ENCODE measurements around the gene ZNF664.
A peak's percentile ranks its signal among the peaks of the same experiment; 100 is the strongest.

The ZNF664 gene

DNA sequence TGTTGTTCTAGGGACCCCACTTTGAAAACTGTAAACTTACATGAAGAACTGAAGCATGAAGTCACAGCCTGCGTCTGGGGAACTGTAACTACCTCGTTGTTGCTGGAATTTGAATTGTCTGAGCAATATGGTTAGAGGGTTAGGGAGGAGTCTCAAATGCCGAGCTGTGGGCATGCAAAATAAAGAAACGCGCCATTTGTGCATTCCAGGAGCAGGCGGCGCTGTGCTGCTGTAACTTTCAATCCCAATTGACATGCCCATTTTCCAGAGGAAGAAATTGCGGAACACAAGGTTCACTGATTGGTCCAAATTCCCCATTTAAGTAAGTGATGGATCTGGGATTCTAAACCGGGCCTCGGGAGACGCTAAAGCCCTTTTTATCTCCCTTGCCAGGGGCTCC, 61.3 kb downstream of the ZNF664 start:
- DNase-seq (ENCODE audit: low read depth) = no peak

DNA sequence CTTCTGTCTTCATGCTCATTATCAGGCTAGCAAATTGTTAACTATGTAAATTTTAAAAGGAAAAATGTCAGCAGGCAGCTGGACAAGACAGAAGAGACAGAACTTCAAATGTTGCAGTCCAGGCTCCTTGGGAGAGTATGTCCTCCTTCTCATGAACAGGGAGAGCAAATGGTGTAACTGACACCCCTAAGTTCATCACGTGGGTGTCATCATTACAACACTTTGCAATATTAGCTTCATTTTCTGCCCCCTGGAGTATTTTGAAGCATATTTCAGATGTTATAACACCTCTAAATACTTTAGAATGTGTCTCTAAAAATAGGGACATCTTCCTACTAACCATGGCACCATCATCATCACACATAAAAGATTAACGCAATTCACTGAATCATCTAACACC, 62.1 kb downstream of the ZNF664 start:
- no peak for DNase-seq (ENCODE audit: low read depth)

DNA sequence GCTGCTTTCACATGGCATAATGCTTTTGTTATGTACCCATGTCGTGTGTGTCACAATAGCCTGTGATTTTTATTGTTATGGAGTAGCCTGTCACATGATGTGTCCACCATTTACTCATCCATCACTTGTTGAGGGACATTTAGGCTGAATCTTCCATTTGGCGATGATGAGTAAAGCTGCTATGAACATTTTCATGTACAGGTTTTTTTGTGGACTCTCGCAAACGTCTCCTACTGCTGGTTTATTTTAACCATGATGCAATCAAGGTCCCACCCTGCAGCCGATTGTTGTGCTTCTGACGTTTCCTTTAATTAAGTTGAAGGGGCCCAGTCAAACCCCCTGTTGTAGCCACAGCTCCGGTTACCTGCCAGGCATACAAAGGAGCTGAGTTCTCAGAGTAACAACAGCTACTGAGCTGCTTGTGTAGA, 63.2 kb downstream of the ZNF664 start:
- no peak for DNase-seq (ENCODE audit: low read depth)

DNA sequence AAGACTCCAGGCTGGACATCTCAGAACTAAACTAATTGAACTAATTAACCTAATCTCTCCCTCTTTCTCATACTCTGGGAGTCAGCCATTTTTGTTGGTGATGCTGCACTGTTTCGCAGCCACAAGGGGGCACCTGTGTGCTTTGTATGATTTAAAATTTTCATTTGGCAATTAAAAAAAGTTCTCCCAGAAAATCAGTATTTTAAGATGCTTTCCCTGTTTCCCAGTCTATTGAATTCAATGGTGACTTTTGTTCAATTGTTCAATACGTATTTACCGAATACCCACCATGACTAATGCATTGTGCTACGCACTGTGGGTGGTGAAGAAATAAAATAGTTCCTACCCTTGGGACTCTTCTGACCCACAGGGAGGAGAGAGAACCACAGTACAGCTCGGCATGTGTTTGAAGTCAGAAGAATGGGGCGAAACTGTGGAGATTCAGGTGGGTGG, 63.7 kb downstream of the ZNF664 start:
- peak; percentile 12 for DNase-seq (ENCODE audit: low read depth)

DNA sequence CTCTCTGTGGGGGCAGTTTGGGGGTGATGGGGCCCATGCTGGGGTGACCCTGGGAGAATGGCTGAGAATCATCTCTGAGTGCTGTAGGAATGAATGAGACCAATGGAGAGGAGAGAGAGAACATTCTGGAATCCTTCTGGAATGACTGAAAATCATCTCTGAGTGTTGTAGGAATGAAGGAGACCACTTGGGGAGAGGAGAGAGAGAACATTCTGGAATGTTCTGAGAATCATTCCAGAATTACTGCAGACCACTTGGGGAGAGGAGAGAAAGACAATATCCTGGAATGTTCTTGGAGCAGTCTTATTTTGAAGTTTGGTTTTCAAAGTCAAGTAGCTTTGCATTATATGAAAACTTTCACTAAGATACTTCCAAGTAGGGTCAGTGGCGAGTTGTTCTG, 64.3 kb downstream of the ZNF664 start:
- no peak for DNase-seq (ENCODE audit: low read depth)

DNA sequence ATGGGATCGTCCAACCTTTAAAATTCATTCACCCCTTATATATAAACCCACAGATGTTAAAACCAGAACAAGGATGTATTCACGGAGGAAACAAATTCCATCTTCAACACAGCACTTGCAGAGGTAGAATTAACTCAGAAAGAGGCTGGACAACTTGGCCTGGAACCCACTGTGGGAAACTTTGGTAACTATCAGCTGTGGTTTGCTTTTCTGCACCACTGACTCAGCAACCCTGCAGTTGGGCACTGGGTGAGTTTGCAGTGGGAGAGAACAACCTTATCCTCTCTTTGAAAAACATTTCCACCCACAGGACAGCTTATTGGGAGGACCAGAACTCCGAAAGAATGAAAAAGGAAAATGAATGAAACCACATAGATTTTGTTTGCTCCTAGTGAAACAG, 66.3 kb downstream of the ZNF664 start:
- DNase-seq (ENCODE audit: low read depth) = no peak

DNA sequence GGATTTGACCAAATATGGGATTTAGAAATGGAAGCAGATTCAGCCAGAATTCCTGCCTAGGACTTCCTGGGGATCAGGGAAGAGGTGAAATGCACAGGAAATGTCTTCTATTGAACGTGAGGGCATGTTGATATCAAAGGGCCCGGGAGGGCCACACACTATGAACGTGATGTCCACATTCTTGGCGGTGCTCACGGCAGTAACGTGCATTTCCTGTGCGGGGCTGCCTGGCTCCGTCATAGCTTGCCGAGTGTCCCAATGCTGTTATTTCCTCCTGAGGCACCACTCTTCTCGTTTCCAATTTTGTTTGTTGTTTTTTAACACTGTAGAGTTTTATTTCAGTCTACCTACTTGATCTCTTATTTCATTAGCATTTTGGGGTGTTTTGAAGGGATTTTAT, 67.3 kb downstream of the ZNF664 start:
- no peak for DNase-seq (ENCODE audit: low read depth)

DNA sequence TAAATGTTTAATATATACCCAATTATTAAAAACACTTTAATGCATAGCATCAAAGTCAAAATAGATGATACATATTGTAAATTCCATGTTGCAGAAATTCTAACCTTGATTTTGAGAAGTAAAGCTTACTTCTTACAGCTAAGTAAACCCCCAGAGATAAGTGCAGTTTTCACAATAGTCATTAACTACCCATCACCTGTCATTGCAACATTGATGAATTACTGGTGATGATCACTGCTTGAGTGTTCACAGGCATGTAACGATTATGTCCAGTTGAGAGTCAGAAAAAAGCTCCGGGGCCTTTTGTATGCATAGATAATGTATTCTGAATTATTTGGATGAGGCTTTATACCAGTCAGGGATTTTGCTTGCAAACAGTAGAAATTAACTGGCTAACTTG, 67.7 kb downstream of the ZNF664 start:
- no peak for DNase-seq (ENCODE audit: low read depth)

DNA sequence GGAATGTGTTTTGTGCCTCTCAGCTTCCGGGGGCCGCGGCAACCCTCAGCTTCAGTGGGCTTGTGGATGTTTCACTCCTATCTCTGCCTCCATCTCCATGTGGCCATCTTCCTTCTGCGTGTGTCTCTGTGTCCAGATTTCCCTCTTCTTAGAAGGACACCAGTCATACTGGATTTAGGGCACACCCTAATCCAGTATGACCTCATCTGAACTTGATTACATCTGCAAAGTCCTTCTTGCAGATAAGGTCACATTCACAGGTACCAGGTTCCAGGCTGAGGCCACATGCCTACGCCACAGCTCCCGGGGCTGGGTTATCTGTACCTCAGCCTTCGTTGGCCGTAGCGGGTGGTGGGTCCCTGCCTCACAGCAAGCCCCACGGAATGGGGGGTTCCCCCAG, 68.9 kb downstream of the ZNF664 start:
- DNase-seq (ENCODE audit: low read depth) = no peak

DNA sequence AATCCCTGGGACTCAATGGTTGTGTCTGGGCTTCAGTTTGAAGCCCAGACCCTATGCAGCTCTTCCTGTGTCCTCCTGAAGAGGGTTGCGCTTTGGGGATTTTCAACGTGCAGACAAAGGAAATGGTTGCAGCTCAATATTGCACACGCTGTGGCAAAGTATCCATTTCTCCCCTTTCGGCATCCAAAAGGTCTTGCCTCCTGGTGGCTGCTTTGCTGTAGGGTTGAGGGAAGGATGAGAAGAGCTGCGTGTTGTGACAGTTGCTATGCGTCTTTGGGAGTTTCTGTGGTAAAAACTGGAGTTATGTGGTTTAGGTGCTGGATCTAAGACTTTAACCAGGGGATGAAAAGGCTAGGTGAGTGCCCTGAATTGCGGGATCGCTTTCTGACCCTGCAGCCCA, 71.0 kb downstream of the ZNF664 start:
- DNase-seq (ENCODE audit: low read depth) = no peak

DNA sequence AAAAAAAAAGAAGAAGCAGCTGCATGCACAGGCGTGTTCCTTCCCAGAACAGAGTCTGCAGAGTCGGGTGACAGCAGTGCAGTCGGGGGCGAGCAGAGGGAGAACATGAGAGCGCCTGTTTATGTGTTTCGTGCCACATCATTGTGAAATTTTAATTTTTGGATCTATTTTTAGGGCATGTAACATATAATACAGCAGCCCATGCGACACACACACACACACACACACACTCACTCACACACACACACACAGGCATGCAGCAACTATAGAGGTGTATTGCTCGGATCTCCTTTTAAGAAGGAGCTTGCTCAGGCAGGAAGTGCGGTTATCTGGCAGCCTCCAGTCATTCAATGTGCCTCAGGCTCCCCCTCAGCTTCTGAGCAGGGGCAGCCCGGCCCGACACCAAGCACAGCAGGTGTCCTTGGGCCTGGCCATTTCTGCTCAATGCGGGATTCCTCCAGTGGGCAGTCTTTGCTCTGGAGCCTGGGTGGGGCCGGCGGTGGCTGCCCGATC, 71.8 kb downstream of the ZNF664 start:
- DNase-seq (ENCODE audit: low read depth) = no peak

DNA sequence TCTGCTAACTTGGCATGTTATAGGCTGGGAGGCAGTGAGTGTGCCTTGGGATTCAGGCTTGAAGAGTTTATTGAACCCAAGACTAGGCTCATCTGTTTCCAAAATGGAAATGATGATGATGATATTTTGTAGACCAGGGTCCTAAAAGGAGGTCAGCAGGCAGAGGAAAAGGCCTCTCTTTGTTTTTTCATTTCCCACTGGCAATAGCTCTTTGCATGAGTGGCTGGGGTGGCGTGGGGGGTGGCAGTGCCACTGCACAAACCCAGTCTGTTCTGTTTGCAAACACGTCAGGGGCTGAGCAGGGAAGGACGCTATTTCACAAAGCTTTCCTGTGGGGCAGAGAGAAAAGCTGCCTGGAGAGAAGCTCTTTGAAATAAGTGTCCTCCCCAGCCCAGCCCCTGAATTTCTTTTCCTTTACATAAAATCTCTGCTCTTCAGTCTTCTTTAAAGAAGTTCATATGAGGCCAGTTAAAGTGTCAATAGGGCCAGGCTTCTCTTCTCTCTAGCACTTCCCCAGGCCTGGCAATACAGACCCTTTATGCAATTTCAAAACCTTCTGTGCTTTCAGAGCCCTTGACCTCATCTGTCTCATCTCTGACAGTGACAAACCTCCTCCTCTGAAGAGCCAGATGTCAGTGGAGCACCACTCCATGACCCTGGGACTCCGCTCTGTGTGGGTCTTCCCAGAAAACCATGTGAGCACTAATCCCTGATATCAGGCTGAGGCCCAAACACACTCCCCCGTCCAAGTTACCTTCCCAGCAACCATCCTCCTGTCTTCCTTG, 72.8 kb downstream of the ZNF664 start:
- no peak for DNase-seq (ENCODE audit: low read depth)

DNA sequence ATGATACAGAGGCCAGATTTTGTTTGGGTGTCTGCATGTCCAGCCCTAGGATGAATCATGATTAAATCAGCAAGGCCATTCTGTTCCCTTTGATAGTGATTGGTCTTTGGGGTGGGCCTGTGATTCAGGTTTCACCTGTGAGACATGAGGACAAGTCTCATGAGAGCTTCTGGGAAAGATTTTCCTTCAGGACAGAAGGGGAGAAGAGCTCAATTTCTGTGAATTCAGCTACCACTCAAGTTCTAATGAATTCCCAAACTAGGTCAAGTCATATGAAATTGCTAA, 73.4 kb downstream of the ZNF664 start:
- DNase-seq (ENCODE audit: low read depth) = no peak

DNA sequence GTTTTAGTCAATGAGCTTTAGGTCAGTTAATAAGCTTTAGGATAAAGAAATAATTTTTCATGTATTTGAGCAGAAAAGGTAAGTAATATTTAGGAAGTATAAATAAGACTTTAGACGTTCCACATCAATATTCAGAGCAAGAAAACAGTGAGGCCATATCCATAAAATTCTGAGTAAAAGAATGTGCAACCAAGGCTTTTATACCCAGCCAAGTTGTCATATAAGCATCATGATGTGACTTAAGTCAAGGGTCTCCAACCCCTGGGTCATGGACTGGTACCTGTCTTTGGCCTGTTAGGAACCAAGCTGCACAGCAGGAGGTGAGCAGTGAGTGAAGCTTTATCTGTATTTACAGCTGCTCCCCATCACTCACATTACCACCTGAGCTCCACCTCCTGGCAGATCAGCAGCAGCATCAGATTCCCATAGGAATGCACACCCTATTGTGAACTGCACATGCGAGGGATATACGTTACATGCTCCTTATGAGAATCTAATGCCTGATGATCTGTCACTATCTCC, 74.1 kb downstream of the ZNF664 start:
- no peak for DNase-seq (ENCODE audit: low read depth)

DNA sequence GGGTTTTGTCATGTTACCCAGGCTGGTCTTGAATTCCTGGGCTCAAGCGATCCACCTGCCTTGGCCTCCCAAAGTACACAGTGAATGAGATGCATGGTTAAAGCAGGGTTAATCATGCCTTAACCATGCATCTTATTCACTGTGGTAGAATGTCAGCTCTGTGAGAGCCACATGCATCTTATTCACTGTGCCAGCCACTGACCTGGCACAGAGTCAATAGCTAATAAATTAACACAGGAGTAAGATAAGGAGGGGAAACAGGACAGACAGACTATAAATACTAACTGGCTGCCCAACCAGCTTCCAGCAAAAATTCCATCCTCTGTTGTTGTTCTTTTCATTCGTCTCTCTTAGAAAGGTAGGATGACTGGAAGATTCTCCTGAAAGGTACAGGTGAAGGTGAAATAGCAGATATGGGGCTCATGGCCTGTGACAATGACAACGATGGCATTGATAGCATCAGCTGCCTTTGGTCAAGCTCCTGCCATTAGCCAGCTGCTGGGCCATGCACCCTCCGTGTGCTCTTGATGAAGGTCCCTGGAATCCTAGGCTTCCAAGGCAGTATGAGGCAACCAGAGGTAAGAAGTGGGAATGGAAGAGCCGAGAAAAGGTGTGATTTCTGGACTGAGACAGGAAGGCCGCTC, 76.6 kb downstream of the ZNF664 start:
- DNase-seq (ENCODE audit: low read depth) = no peak

DNA sequence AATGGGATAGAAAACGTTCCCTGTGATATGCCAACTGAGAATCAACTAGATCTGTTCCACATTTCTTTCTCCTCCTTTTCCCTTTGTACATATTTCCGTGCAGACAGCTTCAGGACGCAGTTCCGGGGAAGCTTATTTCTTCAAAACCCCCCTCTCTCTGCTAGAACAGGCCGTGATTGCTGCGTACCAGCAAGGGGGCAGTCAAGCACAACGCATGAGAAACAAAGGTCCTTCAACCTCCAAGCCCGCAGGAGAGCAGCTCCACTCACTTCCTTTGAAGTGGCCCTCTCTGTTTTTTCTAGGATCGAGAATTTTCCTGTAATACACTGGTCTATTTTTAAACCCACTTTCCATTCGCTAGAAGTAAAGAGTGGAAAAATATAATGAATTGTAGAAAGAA, 80.8 kb downstream of the ZNF664 start:
- no peak for DNase-seq (ENCODE audit: low read depth)

DNA sequence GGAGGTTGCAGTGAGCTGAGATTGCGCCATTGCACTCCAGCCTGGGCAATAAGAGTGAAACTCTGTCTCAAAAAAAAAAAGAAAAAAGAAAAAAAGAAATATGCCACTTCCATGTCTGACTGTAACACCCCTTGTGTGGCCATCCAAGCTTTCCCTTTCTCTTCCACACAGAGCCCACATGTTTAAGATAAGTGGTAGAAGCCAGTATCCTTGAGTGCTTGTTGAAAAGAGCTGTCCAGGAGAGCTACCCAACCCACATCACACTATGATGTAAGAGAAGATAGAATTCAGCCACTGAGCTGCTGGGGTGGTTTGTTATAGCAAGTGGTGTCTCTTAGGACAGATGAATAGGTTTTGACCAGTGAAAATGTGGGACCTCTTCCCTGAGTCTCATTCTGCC, 82.1 kb downstream of the ZNF664 start:
- no peak for DNase-seq (ENCODE audit: low read depth)

DNA sequence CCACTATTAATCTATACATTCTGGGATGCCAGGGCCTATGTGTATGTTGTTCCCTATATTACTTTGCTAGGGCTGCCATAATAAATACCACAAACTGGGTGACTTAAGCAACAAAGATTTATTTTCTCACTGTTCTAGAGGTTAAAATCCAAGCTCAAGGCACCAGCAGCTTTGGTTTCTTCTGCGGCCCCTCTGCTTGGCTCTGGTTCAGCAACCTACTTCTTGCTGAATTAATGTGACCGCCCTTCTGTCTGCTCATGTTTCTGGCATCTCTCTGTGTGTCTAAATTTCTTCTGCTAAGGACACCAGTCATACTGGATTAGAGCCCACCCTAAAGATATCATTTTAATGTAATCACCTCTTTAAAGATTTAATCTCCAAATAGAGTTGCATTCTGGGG, 84.7 kb downstream of the ZNF664 start:
- no peak for DNase-seq (ENCODE audit: low read depth)

DNA sequence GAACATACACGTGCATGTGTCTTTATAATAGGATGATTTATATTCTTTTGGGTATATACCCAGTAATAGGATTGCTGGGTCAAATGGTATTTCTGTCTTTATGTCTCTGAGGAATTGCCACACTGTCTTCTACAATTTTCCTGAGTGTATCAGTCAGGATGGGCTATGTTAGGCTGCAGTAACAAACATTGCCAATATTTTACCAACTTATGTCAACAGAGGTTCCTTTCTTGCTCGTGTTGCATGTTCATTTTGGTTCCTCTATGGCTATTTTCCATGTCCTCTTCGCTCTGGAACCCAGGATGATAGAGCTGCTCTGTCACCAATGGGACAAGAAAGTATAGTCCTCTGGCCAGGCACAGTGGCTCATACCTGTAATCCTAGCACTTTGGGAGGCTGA, 86.7 kb downstream of the ZNF664 start:
- no peak for DNase-seq (ENCODE audit: low read depth)
